Measurements from ENCODE around the gene SRGAP1.

The SRGAP1 gene

GRCh38 chr12:64086946-64087345 is 242.4 kb downstream of the SRGAP1 start:
- no peak for TF ChIP-seq ZNF274 (IDR thresholded peaks at IDR 0.05; ENCODE audit: low read depth, low read length)
- no peak overlapping the region for H3K4me3 ChIP-seq (ENCODE audit: low read length)

- no peak overlapping the region for H3K4me3 ChIP-seq (ENCODE audit: low read length)
- TF ChIP-seq ZNF274 (IDR thresholded peaks at IDR 0.05; ENCODE audit: low read depth, low read length), result no peak
Measured at GRCh38 chr12:64087761-64088160, 243.3 kb downstream of the SRGAP1 start.

- no peak for TF ChIP-seq ZNF274 (IDR thresholded peaks at IDR 0.05; ENCODE audit: low read depth, low read length)
- no peak overlapping the region for H3K4me3 ChIP-seq (ENCODE audit: low read length)
Measured at GRCh38 chr12:64088431-64089349, 244.2 kb downstream of the SRGAP1 start.

DNA sequence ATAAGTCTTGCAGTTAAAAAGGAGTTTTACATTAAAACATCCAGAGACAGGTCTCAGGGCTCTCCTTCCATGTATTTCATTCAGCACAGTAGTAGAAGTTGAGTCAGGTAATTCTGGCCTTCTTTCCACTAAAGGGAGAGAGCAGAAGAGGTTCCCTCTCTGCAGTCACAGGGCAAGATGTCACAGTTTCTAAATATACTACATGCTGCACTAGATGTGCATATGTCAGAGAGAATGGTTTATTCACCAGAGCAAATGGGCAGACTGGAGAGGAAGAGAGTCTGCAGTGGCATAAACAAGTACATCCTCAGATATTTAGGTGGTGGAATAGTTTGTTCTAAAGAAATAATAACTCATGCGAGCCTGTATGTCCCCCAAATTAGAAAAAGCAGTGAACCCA is 245.5 kb downstream of the SRGAP1 start:
- no peak for TF ChIP-seq ZNF274 (IDR thresholded peaks at IDR 0.05; ENCODE audit: low read depth, low read length)

DNA sequence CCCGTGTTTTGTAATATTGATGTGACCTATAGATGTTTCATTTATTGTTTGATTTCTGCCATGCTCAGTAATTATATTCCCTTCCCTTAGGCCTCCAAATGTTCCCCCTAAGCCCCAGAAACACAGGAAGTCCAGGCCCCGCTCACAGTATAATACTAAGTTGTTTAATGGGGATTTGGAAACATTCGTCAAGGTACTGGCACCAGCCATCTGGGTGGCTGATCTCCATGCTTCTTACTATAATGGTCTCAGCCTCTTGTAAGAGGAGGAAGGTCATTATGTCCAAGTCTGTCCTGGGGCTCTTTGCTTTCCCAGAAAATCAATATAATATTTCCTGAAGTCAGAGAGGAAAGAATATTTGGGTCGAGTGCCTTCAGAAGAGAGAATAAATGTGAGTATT is 246.7 kb downstream of the SRGAP1 start:
- TF ChIP-seq ZNF274 (IDR thresholded peaks at IDR 0.05; ENCODE audit: low read depth, low read length), result no peak
- no peak overlapping the region for H3K4me3 ChIP-seq (ENCODE audit: low read length)

More for the DNA sequence above, 245.5 kb downstream of the SRGAP1 start:
- no peak overlapping the region for H3K4me3 ChIP-seq (ENCODE audit: low read length)

- no peak overlapping the region for H3K4me3 ChIP-seq (ENCODE audit: low read length)
- no peak for TF ChIP-seq ZNF274 (IDR thresholded peaks at IDR 0.05; ENCODE audit: low read depth, low read length)
Measured at GRCh38 chr12:64092507-64093196, 248.2 kb downstream of the SRGAP1 start.

- H3K4me3 ChIP-seq (ENCODE audit: low read length), result no peak overlapping the region
Measured at GRCh38 chr12:64093689-64094088, 249.2 kb downstream of the SRGAP1 start.

GRCh38 chr12:64097366-64098105 is 253.0 kb downstream of the SRGAP1 start:
- no peak overlapping the region for H3K4me3 ChIP-seq (ENCODE audit: low read length)
- no peak for TF ChIP-seq ZNF274 (IDR thresholded peaks at IDR 0.05; ENCODE audit: low read depth, low read length)

More at GRCh38 chr12:64093689-64094088, 249.2 kb downstream of the SRGAP1 start:
- no peak for TF ChIP-seq ZNF274 (IDR thresholded peaks at IDR 0.05; ENCODE audit: low read depth, low read length)

DNA sequence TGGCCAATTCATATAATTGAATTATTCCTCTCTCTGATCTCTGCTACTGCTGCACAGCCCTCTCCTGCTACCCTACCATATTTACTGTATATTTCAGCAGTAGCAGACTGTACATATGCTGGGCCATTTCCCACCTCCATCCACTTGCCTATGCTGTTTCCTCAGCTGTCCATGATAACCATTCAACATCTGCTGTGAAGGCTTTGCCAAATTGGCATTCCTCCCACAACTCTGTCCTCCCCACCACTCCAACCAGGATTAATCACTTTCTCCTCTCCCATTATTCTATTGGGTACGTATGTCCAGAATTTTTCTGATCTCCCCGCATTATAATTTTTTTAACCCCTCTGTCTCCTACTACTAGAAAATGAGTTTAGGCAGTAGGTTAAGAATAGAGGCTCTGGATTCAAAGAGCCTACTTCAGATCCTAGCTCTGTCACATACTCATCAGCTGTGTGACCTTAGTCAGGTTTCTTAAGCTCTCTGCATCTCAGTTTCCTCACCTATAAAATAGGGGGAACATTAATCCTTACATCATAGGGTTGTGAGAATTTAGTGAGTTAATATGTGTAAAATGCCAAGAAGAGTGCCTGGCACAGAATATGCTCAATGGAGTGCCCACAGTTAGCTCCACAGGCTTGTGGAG is 254.3 kb downstream of the SRGAP1 start:
- no peak overlapping the region for H3K4me3 ChIP-seq (ENCODE audit: low read length)
- no peak for TF ChIP-seq ZNF274 (IDR thresholded peaks at IDR 0.05; ENCODE audit: low read depth, low read length)

- H3K4me3 ChIP-seq (ENCODE audit: low read length), result no peak overlapping the region
- TF ChIP-seq ZNF274 (IDR thresholded peaks at IDR 0.05; ENCODE audit: low read depth, low read length), result no peak
Measured at GRCh38 chr12:64099397-64099796, 254.9 kb downstream of the SRGAP1 start.

DNA sequence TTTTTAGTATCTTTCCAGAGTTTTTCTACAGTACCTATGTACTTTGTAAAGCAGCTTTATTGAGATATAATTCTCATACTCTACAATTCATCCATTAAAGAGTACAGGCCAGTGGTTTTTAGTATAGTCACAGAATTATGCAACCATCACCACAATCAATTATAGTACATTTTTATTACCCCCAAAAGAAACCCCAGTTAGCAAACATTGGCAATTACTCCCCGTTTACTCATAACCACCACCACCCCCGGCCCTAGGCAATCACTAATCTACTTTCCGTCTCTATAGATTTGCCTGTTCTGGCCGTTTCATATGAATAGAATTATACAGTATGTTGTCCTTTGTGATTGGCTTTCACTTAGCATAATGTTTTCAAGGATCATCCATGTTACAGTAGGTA is 257.8 kb downstream of the SRGAP1 start:
- no peak overlapping the region for H3K4me3 ChIP-seq (ENCODE audit: low read length)
- TF ChIP-seq ZNF274 (IDR thresholded peaks at IDR 0.05; ENCODE audit: low read depth, low read length), result no peak

- no peak for TF ChIP-seq ZNF274 (IDR thresholded peaks at IDR 0.05; ENCODE audit: low read depth, low read length)
- no peak overlapping the region for H3K4me3 ChIP-seq (ENCODE audit: low read length)
Measured at GRCh38 chr12:64103825-64104740, 259.6 kb downstream of the SRGAP1 start.

DNA sequence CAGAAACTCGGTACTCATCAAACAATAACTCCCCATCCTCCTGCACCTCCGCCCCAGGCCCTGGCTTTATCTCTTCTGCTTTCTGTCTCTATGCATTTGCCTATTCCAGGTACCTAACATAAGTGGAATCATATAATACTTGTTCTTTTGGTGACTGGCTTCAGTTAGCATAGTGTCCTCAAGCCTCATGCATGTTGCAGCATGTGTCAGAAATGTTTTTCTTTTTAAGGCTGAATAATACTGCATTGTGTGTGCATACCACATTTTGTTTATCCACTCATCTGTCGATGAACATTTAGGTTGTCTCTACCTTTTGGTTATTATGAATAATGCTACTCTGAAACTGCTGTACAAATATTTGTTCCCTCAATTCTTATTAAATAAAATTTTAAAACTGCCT is 260.5 kb downstream of the SRGAP1 start:
- TF ChIP-seq ZNF274 (IDR thresholded peaks at IDR 0.05; ENCODE audit: low read depth, low read length), result no peak
- no peak overlapping the region for H3K4me3 ChIP-seq (ENCODE audit: low read length)

All from GM08714 (cell line).